ENCODE measurements around the gene FGFBP3. TPM values are rescaled to one million over a fixed set of nuclear protein-coding genes. Genes with fewer than 3 reads are reported as not detected.

Gene FGFBP3
- total and polyA plus RNA-seq, 2 of the 13 experiments (the other 11 are each of a cell fraction or from before 2014, with no cell fraction given) = 0.50 to 2.0 TPM

DNA sequence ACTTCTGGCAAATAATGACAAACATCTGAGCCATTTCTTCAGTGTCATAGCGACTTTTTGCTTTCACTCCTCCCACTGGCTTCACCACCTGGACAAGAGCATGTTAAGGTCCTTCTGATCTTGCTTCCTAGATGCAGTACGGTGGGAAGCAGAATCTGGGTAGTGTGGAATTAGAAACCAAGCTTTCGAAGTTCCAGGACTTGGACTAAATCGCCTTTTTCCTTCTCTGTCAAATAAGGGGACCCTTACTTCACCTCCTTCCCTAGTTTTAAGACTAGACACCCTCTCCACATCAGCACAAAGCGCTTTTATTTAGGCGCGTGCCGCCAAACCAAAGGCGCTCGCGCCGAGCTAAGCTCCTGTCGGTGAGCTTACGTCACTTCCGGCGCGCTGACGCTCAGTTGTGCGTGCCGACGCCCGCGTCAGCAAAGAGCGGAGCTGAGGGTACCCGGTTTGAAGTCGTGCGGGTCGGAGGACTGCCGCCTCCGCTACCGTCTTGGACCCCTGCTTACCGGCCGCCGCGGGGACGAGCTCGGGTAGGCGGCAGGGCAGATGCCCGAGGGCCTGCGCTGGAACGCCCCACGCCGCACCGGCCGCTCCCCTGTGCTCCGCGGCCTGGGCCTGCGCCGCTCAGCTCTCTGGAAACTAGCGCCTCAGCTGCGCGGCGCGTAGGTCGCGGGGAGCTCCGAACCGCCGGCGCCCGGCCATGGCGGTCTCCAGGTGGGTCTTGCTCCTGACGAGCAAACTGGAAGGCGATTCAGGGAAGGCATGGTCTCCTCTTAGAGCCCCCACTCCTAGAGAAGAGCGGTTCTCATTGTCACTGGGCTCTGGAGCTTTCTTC is 14.3 kb upstream of the FGFBP3 start, which contains the start of gene BTAF1 (continued):
- TF ChIP-seq, protein P1, sequence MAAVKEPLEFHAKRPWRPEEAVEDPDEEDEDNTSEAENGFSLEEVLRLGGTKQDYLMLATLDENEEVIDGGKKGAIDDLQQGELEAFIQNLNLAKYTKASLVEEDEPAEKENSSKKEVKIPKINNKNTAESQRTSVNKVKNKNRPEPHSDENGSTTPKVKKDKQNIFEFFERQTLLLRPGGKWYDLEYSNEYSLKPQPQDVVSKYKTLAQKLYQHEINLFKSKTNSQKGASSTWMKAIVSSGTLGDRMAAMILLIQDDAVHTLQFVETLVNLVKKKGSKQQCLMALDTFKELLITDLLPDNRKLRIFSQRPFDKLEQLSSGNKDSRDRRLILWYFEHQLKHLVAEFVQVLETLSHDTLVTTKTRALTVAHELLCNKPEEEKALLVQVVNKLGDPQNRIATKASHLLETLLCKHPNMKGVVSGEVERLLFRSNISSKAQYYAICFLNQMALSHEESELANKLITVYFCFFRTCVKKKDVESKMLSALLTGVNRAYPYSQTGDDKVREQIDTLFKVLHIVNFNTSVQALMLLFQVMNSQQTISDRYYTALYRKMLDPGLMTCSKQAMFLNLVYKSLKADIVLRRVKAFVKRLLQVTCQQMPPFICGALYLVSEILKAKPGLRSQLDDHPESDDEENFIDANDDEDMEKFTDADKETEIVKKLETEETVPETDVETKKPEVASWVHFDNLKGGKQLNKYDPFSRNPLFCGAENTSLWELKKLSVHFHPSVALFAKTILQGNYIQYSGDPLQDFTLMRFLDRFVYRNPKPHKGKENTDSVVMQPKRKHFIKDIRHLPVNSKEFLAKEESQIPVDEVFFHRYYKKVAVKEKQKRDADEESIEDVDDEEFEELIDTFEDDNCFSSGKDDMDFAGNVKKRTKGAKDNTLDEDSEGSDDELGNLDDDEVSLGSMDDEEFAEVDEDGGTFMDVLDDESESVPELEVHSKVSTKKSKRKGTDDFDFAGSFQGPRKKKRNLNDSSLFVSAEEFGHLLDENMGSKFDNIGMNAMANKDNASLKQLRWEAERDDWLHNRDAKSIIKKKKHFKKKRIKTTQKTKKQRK (IDR thresholded peaks at IDR 0.05; ENCODE audit: low read length) = no peak
- TF ChIP-seq, protein P2, sequence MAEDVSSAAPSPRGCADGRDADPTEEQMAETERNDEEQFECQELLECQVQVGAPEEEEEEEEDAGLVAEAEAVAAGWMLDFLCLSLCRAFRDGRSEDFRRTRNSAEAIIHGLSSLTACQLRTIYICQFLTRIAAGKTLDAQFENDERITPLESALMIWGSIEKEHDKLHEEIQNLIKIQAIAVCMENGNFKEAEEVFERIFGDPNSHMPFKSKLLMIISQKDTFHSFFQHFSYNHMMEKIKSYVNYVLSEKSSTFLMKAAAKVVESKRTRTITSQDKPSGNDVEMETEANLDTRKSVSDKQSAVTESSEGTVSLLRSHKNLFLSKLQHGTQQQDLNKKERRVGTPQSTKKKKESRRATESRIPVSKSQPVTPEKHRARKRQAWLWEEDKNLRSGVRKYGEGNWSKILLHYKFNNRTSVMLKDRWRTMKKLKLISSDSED (CRISPR knock-in tag; IDR thresholded peaks at IDR 0.05) = no peak
- TF ChIP-seq RFX5 (IDR thresholded peaks at IDR 0.05; ENCODE audit: low read depth, low read length) (peak; percentile 51; the same call in 1 of the 2 replicates), ZNF607 (CRISPR knock-in tag; IDR thresholded peaks at IDR 0.05; ENCODE audit: borderline replicate concordance) (peak; percentile 92), SPEN (CRISPR knock-in tag; IDR thresholded peaks at IDR 0.05; ENCODE audit: low read depth) (peak; percentile 89), MAF1 (CRISPR knock-in tag; IDR thresholded peaks at IDR 0.05; ENCODE audit: borderline replicate concordance) (no peak; the same call in 1 of the 2 replicates), RXRB (CRISPR knock-in tag; IDR thresholded peaks at IDR 0.05; ENCODE audit: borderline replicate concordance) (peak; percentile 51; the same call in 1 of the 2 replicates), KAT7 (CRISPR knock-in tag; IDR thresholded peaks at IDR 0.05; ENCODE audit: borderline replicate concordance) (peak; percentile 83; the same call in 1 of the 2 replicates), TEAD2 (CRISPR knock-in tag; IDR thresholded peaks at IDR 0.05) (no peak; the same call in 1 of the 2 replicates), ZBTB7B (CRISPR knock-in tag; IDR thresholded peaks at IDR 0.05) (no peak), ZNF562 (CRISPR knock-in tag; IDR thresholded peaks at IDR 0.05; ENCODE audit: borderline replicate concordance) (no peak), MYNN (CRISPR knock-in tag; IDR thresholded peaks at IDR 0.05; ENCODE audit: low read depth) (no peak), ZSCAN30 (CRISPR knock-in tag; IDR thresholded peaks at IDR 0.05) (no peak), KLF15 (CRISPR knock-in tag; IDR thresholded peaks at IDR 0.05; ENCODE audit: borderline replicate concordance) (no peak), ZNF605 (CRISPR knock-in tag; IDR thresholded peaks at IDR 0.05) (peak; percentile 86)
- TF ChIP-seq, protein P3, sequence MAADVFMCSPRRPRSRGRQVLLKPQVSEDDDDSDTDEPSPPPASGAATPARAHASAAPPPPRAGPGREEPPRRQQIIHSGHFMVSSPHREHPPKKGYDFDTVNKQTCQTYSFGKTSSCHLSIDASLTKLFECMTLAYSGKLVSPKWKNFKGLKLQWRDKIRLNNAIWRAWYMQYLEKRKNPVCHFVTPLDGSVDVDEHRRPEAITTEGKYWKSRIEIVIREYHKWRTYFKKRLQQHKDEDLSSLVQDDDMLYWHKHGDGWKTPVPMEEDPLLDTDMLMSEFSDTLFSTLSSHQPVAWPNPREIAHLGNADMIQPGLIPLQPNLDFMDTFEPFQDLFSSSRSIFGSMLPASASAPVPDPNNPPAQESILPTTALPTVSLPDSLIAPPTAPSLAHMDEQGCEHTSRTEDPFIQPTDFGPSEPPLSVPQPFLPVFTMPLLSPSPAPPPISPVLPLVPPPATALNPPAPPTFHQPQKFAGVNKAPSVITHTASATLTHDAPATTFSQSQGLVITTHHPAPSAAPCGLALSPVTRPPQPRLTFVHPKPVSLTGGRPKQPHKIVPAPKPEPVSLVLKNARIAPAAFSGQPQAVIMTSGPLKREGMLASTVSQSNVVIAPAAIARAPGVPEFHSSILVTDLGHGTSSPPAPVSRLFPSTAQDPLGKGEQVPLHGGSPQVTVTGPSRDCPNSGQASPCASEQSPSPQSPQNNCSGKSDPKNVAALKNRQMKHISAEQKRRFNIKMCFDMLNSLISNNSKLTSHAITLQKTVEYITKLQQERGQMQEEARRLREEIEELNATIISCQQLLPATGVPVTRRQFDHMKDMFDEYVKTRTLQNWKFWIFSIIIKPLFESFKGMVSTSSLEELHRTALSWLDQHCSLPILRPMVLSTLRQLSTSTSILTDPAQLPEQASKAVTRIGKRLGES (CRISPR knock-in tag; IDR thresholded peaks at IDR 0.05; ENCODE audit: borderline replicate concordance) = 0 out of 2 replicates have a peak, but pooled peaks have one; percentile 52
- TF ChIP-seq, protein P4, sequence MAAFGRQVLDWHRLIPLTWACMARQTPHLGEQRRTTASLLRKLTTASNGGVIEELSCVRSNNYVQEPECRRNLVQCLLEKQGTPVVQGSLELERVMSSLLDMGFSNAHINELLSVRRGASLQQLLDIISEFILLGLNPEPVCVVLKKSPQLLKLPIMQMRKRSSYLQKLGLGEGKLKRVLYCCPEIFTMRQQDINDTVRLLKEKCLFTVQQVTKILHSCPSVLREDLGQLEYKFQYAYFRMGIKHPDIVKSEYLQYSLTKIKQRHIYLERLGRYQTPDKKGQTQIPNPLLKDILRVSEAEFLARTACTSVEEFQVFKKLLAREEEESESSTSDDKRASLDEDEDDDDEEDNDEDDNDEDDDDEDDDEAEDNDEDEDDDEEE (CRISPR knock-in tag; IDR thresholded peaks at IDR 0.05) = peak; percentile 95
- TF ChIP-seq, protein P5, sequence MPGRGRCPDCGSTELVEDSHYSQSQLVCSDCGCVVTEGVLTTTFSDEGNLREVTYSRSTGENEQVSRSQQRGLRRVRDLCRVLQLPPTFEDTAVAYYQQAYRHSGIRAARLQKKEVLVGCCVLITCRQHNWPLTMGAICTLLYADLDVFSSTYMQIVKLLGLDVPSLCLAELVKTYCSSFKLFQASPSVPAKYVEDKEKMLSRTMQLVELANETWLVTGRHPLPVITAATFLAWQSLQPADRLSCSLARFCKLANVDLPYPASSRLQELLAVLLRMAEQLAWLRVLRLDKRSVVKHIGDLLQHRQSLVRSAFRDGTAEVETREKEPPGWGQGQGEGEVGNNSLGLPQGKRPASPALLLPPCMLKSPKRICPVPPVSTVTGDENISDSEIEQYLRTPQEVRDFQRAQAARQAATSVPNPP (CRISPR knock-in tag; IDR thresholded peaks at IDR 0.05) = peak; percentile 60; the same call in 1 of the 2 replicates

Data from HepG2 (cell line).